H1 (cell line): ENCODE results near the gene DNASE1L1. TPM values are rescaled to one million over a fixed set of nuclear protein-coding genes. Genes with fewer than 3 reads are reported as not detected.

ENCODE experiments used
- CTCF ChIA-PET: fragments of 300-600 bp; sonication (Branson Sonifier 250); formaldehyde crosslinking; loops from one replicate; lab custom pipeline; 2021; ENCODE audit not compliant: partially characterized antibody; lab: Charles Lee
- POLR2A ChIA-PET: fragments of 300-600 bp; sonication (Branson Sonifier 250); formaldehyde crosslinking; loops from one replicate; lab custom pipeline; 2021; ENCODE audit warnings: inconsistent platforms; ENCODE audit not compliant: partially characterized antibody; lab: Charles Lee
- DNase-seq, 2 experiments: peaks; one replicate each; pipeline versions ENCODE4 v3.0.0 to v3.0.0-alpha.2; 2010 to 2022; ENCODE audit warnings: low spot score in 2 of 2, low read depth in 1 of 2, mixed read lengths in 1 of 2
- FAIRE-seq: peaks from 2 replicates; lab custom pipeline; 2011; peaks lifted over from hg19 to GRCh38; lab: Jason Lieb, UNC
- H2AFZ ChIP-seq: 2 replicates; pipeline ENCODE4 v1.8.1; 2012; ENCODE audit warnings: low read length, inconsistent platforms
- H2AK5ac ChIP-seq: 2 replicates; pipeline ENCODE4 v1.6.1; 2013; ENCODE audit warnings: low read depth, low read length
- H2BK120ac ChIP-seq: replicated peaks from 2 replicates; pipeline ENCODE3; 2013; ENCODE audit warnings: low read depth, low read length, inconsistent platforms
- H2BK12ac ChIP-seq: 2 replicates; pipeline ENCODE4 v1.6.1; 2013; ENCODE audit warnings: low read depth, low read length
- H2BK15ac ChIP-seq: 2 replicates; pipeline ENCODE4 v1.6.1; 2013; ENCODE audit warnings: low read length
- H2BK20ac ChIP-seq: 2 replicates; pipeline ENCODE4 v1.6.1; 2013; ENCODE audit warnings: low read length
- H2BK5ac ChIP-seq: 2 replicates; pipeline ENCODE4 v1.6.1; 2013; ENCODE audit warnings: low read depth, low read length
- H3K14ac ChIP-seq: 2 replicates; pipeline ENCODE4 v1.6.1; 2013; ENCODE audit warnings: inconsistent platforms; ENCODE audit not compliant: insufficient read length
- H3K18ac ChIP-seq: 2 replicates; pipeline ENCODE4 v1.6.1; 2013; ENCODE audit warnings: low read length; ENCODE audit errors: extremely low read depth
- H3K23ac ChIP-seq: 2 replicates; pipeline ENCODE4 v1.6.1; 2013; ENCODE audit warnings: inconsistent platforms; ENCODE audit not compliant: insufficient read length
- H3K23me2 ChIP-seq: 2 replicates; pipeline ENCODE4 v1.6.1; 2013; ENCODE audit warnings: low read depth, low read length
- H3K27ac ChIP-seq: 2 replicates; pipeline ENCODE4 v1.6.1; 2011; ENCODE audit warnings: low read depth, low read length, inconsistent platforms
- H3K27me3 ChIP-seq, 4 experiments: replicated peaks in 1 of 4; 1 replicate in 1 of 4; 2 replicates in 3 of 4; pipeline versions ENCODE4 v1.6.1 to v1.8.1; 2011 to 2013; ENCODE audit warnings: low read length in 3 of 4, mild to moderate bottlenecking in 3 of 4, inconsistent platforms in 2 of 4, mixed read lengths in 2 of 4, moderate library complexity in 1 of 4; ENCODE audit not compliant: control insufficient read depth in 3 of 4, insufficient read depth in 3 of 4; ENCODE audit errors: extremely low read depth in 1 of 4
- H3K36me3 ChIP-seq, 4 experiments: 2 replicates each; pipeline versions ENCODE4 v1.6.1 to v1.8.1; 2011 to 2013; ENCODE audit warnings: mild to moderate bottlenecking in 4 of 4, low read length in 3 of 4, moderate library complexity in 2 of 4, control low read depth in 1 of 4, inconsistent platforms in 1 of 4; ENCODE audit not compliant: insufficient read depth in 4 of 4, control insufficient read depth in 2 of 4
- H3K4ac ChIP-seq: replicated peaks from 2 replicates; pipeline ENCODE3; 2013; ENCODE audit warnings: low read length, low read depth, mixed read lengths, inconsistent platforms; ENCODE audit not compliant: insufficient read length
- H3K4me1 ChIP-seq, 4 experiments: replicated peaks in 1 of 4; 1 replicate in 1 of 4; 2 replicates in 3 of 4; pipeline versions ENCODE4 v1.6.1 to v1.8.1; 2011 to 2013; ENCODE audit warnings: low read length in 3 of 4, inconsistent platforms in 2 of 4, mixed read lengths in 1 of 4; ENCODE audit not compliant: insufficient read depth in 4 of 4, control insufficient read depth in 3 of 4
- H3K4me2 ChIP-seq, 2 experiments: 2 replicates each; pipeline versions ENCODE4 v1.6.1 to v1.8.1; 2011 to 2013; ENCODE audit warnings: low read depth in 2 of 2, low read length in 2 of 2, control low read depth in 1 of 2, inconsistent platforms in 1 of 2, mild to moderate bottlenecking in 1 of 2; ENCODE audit not compliant: insufficient read depth in 1 of 2
- H3K4me3 ChIP-seq, 4 experiments: fragments of 200-600, 300-600 bp in 1 of 4; sonication (generic), shearing (Covaris generic), sonication (Bioruptor Twin) in 1 of 4; 2 replicates each; pipeline versions ENCODE4 v1.5.1 to v1.8.1; 2011 to 2016; ENCODE audit warnings: low read length in 4 of 4, low read depth in 3 of 4, control low read depth in 2 of 4, inconsistent platforms in 2 of 4, mild to moderate bottlenecking in 2 of 4, mixed read lengths in 1 of 4, moderate library complexity in 1 of 4; ENCODE audit not compliant: insufficient read depth in 2 of 4; ENCODE audit errors: extremely low read depth in 1 of 4
- H3K56ac ChIP-seq: replicated peaks from 2 replicates; pipeline ENCODE3; 2013; ENCODE audit warnings: low read depth, mild to moderate bottlenecking, mixed read lengths, low read length, inconsistent platforms; ENCODE audit not compliant: insufficient read length
- H3K79me1 ChIP-seq: 2 replicates; pipeline ENCODE4 v1.6.1; 2013; ENCODE audit warnings: low read depth, low read length, control low read depth
- H3K79me2 ChIP-seq, 2 experiments: 2 replicates each; pipeline versions ENCODE4 v1.6.1 to v1.8.1; 2012 to 2013; ENCODE audit warnings: low read length in 2 of 2, mild to moderate bottlenecking in 2 of 2, inconsistent platforms in 1 of 2; ENCODE audit not compliant: insufficient read depth in 2 of 2, control insufficient read depth in 1 of 2
- H3K9ac ChIP-seq, 4 experiments: replicated peaks in 1 of 4; 1 replicate in 1 of 4; 2 replicates in 3 of 4; pipeline versions ENCODE4 v1.6.1 to v1.8.1; 2011 to 2013; ENCODE audit warnings: low read depth in 3 of 4, low read length in 3 of 4, control low read depth in 2 of 4, mild to moderate bottlenecking in 2 of 4, moderate library complexity in 2 of 4, inconsistent platforms in 1 of 4; ENCODE audit errors: extremely low read depth in 1 of 4
- H3K9me3 ChIP-seq, 2 experiments: 2 replicates each; pipeline versions ENCODE4 v1.6.1 to v1.8.1; 2012 to 2013; ENCODE audit warnings: mild to moderate bottlenecking in 2 of 2, moderate library complexity in 2 of 2, control low read depth in 1 of 2, inconsistent platforms in 1 of 2, low read depth in 1 of 2, low read length in 1 of 2, mixed read lengths in 1 of 2; ENCODE audit not compliant: insufficient read depth in 2 of 2
- H4K20me1 ChIP-seq, 2 experiments: replicated peaks in 1 of 2; 2 replicates each; pipeline versions ENCODE3 to v1.8.1; 2011 to 2013; ENCODE audit warnings: inconsistent platforms in 2 of 2, low read length in 2 of 2, mild to moderate bottlenecking in 1 of 2; ENCODE audit not compliant: insufficient read depth in 2 of 2, control insufficient read depth in 1 of 2
- H4K5ac ChIP-seq: 2 replicates; pipeline ENCODE4 v1.6.1; 2013; ENCODE audit warnings: low read length, low read depth, mixed read lengths, inconsistent platforms; ENCODE audit not compliant: insufficient read length
- H4K8ac ChIP-seq: 2 replicates; pipeline ENCODE4 v1.8.0; 2013; ENCODE audit warnings: mild to moderate bottlenecking, moderate library complexity, low read length, inconsistent platforms; ENCODE audit not compliant: insufficient read depth; ENCODE audit errors: extremely low read depth
- H4K91ac ChIP-seq: replicated peaks from 2 replicates; pipeline ENCODE3; 2013; ENCODE audit warnings: low read length, mixed read lengths, inconsistent platforms; ENCODE audit not compliant: insufficient read length
- ATF3 ChIP-seq: IDR thresholded peaks from 2 replicates; pipeline ENCODE4 v1.6.1; 2011; ENCODE audit warnings: low read depth, mild to moderate bottlenecking, low read length; ENCODE audit not compliant: insufficient read depth
- BRCA1 ChIP-seq: IDR thresholded peaks from 2 replicates; pipeline ENCODE4 v1.6.1; 2012; ENCODE audit warnings: low read depth, low read length, improper control_type of control experiment
- CBX5 ChIP-seq: fragments of 300-800, 300-1000 bp; sonication (generic); IDR thresholded peaks from 2 replicates; pipeline ENCODE4 v1.7.1; 2016; ENCODE audit warnings: antibody characterized with exemption, low read length, low read depth
- CREB1 ChIP-seq: IDR thresholded peaks from 2 replicates; pipeline ENCODE4 v1.6.1; 2012; ENCODE audit warnings: inconsistent platforms
- KDM4A ChIP-seq: IDR thresholded peaks from one replicate; pipeline ENCODE4 v1.7.1; 2012; ENCODE audit warnings: low read depth, mild to moderate bottlenecking, moderate library complexity, low read length, inconsistent platforms; ENCODE audit not compliant: severe bottlenecking
- POLR2A ChIP-seq, 2 experiments: IDR thresholded peaks; 1 replicate in 1 of 2; 2 replicates in 1 of 2; pipeline ENCODE4 v1.6.1; 2011; ENCODE audit warnings: low read depth in 2 of 2, low read length in 2 of 2, mild to moderate bottlenecking in 2 of 2; ENCODE audit errors: control extremely low read depth in 1 of 2
- POLR2AphosphoS5 ChIP-seq: IDR thresholded peaks from 2 replicates; pipeline ENCODE4 v1.6.1; 2011; ENCODE audit warnings: low read depth, low read length
- POU5F1 ChIP-seq: IDR thresholded peaks from 2 replicates; pipeline ENCODE4 v1.6.1; 2011; ENCODE audit warnings: low read depth, mild to moderate bottlenecking, low read length, moderate library complexity
- USF2 ChIP-seq: IDR thresholded peaks from 2 replicates; pipeline ENCODE4 v1.6.1; 2011; ENCODE audit warnings: low read length, improper control_type of control experiment
- WGBS, 2 experiments: shearing (Covaris generic) in 1 of 2; methylation state at CpG; one replicate each; pipeline versions ENCODE4 v1.1.6 to v1.1.7; 2013 to 2015; ENCODE audit warnings: low lambda C conversion rate in 2 of 2, mixed read lengths in 2 of 2, inconsistent platforms in 1 of 2, low coverage in 1 of 2, missing lambda C conversion rate in 1 of 2; ENCODE audit not compliant: insufficient replicate concordance in 2 of 2, insufficient coverage in 1 of 2, insufficient read length in 1 of 2; ENCODE audit errors: extremely low coverage in 1 of 2, missing lambda C conversion rate in 1 of 2; 5-methylcytosine and 5-hydroxymethylcytosine counted together
- polyA plus RNA-seq, 7 experiments: library from polyadenylated mRNA; depleted of rRNA in 3 of 7; stranded (reverse) in 5 of 7; unstranded in 2 of 7; fragments of >200 nt in 5 of 7; fragments of 200-250 nt in 2 of 7; gene quantifications; 1 replicate in 5 of 7; 2 replicates in 1 of 7; 4 replicates in 1 of 7; pipeline versions ENCODE4 v1.2.1 to v1.2.3, GENCODE V29; 2011 to 2013; ENCODE audit warnings: missing spikeins in 2 of 7, mixed read lengths in 2 of 7
- total RNA-seq: library from RNA; stranded (reverse); fragmentation: NEBNext Ultra II Directional; extraction: Animal tissue kit (Norgen Biotek cat#: 25700); gene quantifications from 2 replicates; pipeline ENCODE4 v1.2.1, GENCODE V29; 2021

Gene DNASE1L1
- total and polyA plus RNA-seq, 2 of the 8 experiments (the other 6 are each of a cell fraction or from before 2014, with no cell fraction given), result 8.7 to 30.0 TPM

- ChIA-PET POLR2A (interaction anchor here (2.5 to 6.5 kb wide), 3 partner anchors 12 to 31 kb away, joined by 16 to 107 read pairs (median 104); partner anchors contain the start of gene RPL10), CTCF (interaction anchor here (1.6 kb wide), 1 partner anchor 12 kb away, joined by 5 read pairs; no protein-coding TSS in a partner anchor)
- H2BK120ac ChIP-seq, result no peak overlapping the region
- H2AFZ ChIP-seq, result no peak overlapping the region
- H3K27ac ChIP-seq, result peak overlapping the region; percentile 96
- 80% methylated on average over 4 of the region's 13 CpGs; no CpG with 5 or more reads in 1 of the 2 experiments for WGBS, 2 experiments
- H4K91ac ChIP-seq, result no peak overlapping the region
- peak overlapping the region; percentile 79 to 98 for H3K4me2 ChIP-seq
- H2BK5ac ChIP-seq, result no peak overlapping the region
- 0 out of 2 replicates have a peak overlapping the region, but pooled peaks have one; percentile 57 for H4K8ac ChIP-seq
- no peak for DNase-seq
- H3K27me3 ChIP-seq, result peaks cover 0 to 3% (median 0%) of the 10 kb centered on the region in 4 experiments; a peak in 1 of 7 replicates
- no peak overlapping the region for H2BK15ac ChIP-seq
- H3K14ac ChIP-seq, result no peak overlapping the region
- no peak overlapping the region; the same call in 1 of the 2 replicates for H2BK12ac ChIP-seq
- FAIRE-seq, result no peak
- peaks cover 0 to 2% of the 10 kb centered on the region in 2 experiments for H4K20me1 ChIP-seq
- no peaks in the 10 kb centered on the region for H3K9me3 ChIP-seq
- no peak overlapping the region for H2BK20ac ChIP-seq
- H4K5ac ChIP-seq, result peak overlapping the region; percentile 91
- H3K23ac ChIP-seq, result no peak overlapping the region
- peak overlapping the region; percentile 75 to 97 (median 78) for H3K4me3 ChIP-seq
- peak overlapping the region; percentile 53; the same call in 1 of the 2 replicates for H2AK5ac ChIP-seq
- H3K4me1 ChIP-seq, result peaks cover 0 to 20% (median 9%) of the 10 kb centered on the region in 4 experiments; a peak in 6 of 7 replicates
- H3K79me1 ChIP-seq, result no peaks in the 10 kb centered on the region
- peaks cover 0 to 26% (median 0%) of the 10 kb centered on the region in 4 experiments; a peak in 2 of 8 replicates for H3K36me3 ChIP-seq
- H3K23me2 ChIP-seq, result peaks cover 4% of the 10 kb centered on the region; the same call in 1 of the 2 replicates
- H3K56ac ChIP-seq, result no peak overlapping the region
- H3K4ac ChIP-seq, result peak overlapping the region; percentile 69
- peaks cover 0 to 13% of the 10 kb centered on the region in 2 experiments; a peak in 2 of 4 replicates for H3K79me2 ChIP-seq
- no peak overlapping the region; the same call in 1 of the 2 replicates for H3K18ac ChIP-seq
- no peak for TF ChIP-seq ATF3
- no peak for TF ChIP-seq CBX5
- TF ChIP-seq POLR2A (IDR thresholded peaks at IDR 0.05; ENCODE audit: control extremely low read depth in 1 of 2, low read depth in 2 of 2, low read length in 2 of 2), result no peak
- no peak for TF ChIP-seq USF2
- no peak for TF ChIP-seq POLR2AphosphoS5
- TF ChIP-seq KDM4A, result no peak
- no peak for TF ChIP-seq POU5F1
- TF ChIP-seq CREB1, result no peak
- TF ChIP-seq BRCA1, result no peak
- TF ChIP-seq, all 59 proteins: peak for 0
- peak overlapping the region; percentile 84 to 92 (median 92) for H3K9ac ChIP-seq
Observed at GRCh38 chrX:154380153-154380552, 28.9 kb downstream of the DNASE1L1 start.
